ENCODE data around the gene IPO4. TPM values are rescaled to one million over a fixed set of nuclear protein-coding genes. Genes with fewer than 3 reads are reported as not detected.

IPO4 gene
- total RNA-seq, 1 donor from 2014 or later = 10.5 TPM

Small RNA genes within 50 kb of the gene (microRNA-seq; reads per million reads assigned to microRNA genes)
- not detected for gene MIR7703

Other genes starting within 250 kb of the IPO4 start
- gene DHRS4, start 235.0 kb downstream of the IPO4 start, total RNA-seq = 29.7 TPM
- gene DHRS4L2, start 199.9 kb downstream of the IPO4 start, total RNA-seq = 16.3 TPM
- gene CARMIL3, start 136.8 kb downstream of the IPO4 start, total RNA-seq = 0.08 TPM
- not detected for gene CPNE6, start 117.3 kb downstream of the IPO4 start, total RNA-seq
- gene PCK2, start 94.5 kb downstream of the IPO4 start, total RNA-seq = 4.3 TPM
- gene DCAF11, start 74.0 kb downstream of the IPO4 start, total RNA-seq = 84.7 TPM
- 1.8 TPM for gene NRL, start 73.9 kb downstream of the IPO4 start, total RNA-seq
- gene FITM1, start 58.2 kb downstream of the IPO4 start, total RNA-seq = 129 TPM
- gene PSME1, start 52.6 kb downstream of the IPO4 start, total RNA-seq = 140 TPM
- 14.6 TPM for gene EMC9, start 47.2 kb downstream of the IPO4 start, total RNA-seq
- 109 TPM for gene PSME2, start 42.2 kb downstream of the IPO4 start, total RNA-seq
- gene RNF31, start 41.3 kb downstream of the IPO4 start, total RNA-seq = 33.4 TPM
- gene IRF9, start 27.6 kb downstream of the IPO4 start, total RNA-seq = 30.5 TPM
- 2.4 TPM for gene REC8, start 16.7 kb downstream of the IPO4 start, total RNA-seq
- 23.2 TPM for gene TM9SF1, start 6.6 kb upstream of the IPO4 start, total RNA-seq
- 0.43 TPM for gene TSSK4, start 16.9 kb upstream of the IPO4 start, total RNA-seq
- gene CHMP4A, start 24.7 kb upstream of the IPO4 start, total RNA-seq = 28.5 TPM
- 17.0 TPM for gene MDP1, start 27.2 kb upstream of the IPO4 start, total RNA-seq
- gene NEDD8, start 43.6 kb upstream of the IPO4 start, total RNA-seq = 218 TPM
- 29.1 TPM for gene GMPR2, start 44.1 kb upstream of the IPO4 start, total RNA-seq
- 33.0 TPM for gene TINF2, start 53.8 kb upstream of the IPO4 start, total RNA-seq
- 1.1 TPM for gene TGM1, start 74.4 kb upstream of the IPO4 start, total RNA-seq
- gene RABGGTA, start 82.8 kb upstream of the IPO4 start, total RNA-seq = 21.5 TPM
- 8.3 TPM for gene DHRS1, start 111.0 kb upstream of the IPO4 start, total RNA-seq
- gene NOP9, start 111.0 kb upstream of the IPO4 start, total RNA-seq = 23.0 TPM
- gene CIDEB, start 119.2 kb upstream of the IPO4 start, total RNA-seq = 4.3 TPM
- 0.57 TPM for gene LTB4R2, start 121.3 kb upstream of the IPO4 start, total RNA-seq
- gene LTB4R, start 122.7 kb upstream of the IPO4 start, total RNA-seq = 2.1 TPM
- 27.3 TPM for gene ADCY4, start 146.3 kb upstream of the IPO4 start, total RNA-seq
- gene RIPK3, start 151.2 kb upstream of the IPO4 start, total RNA-seq = 4.2 TPM
- gene NFATC4, start 179.4 kb upstream of the IPO4 start, total RNA-seq = 28.4 TPM
- 9.5 TPM for gene NYNRIN, start 210.2 kb upstream of the IPO4 start, total RNA-seq
- 1.1 TPM for gene CBLN3, start 240.9 kb upstream of the IPO4 start, total RNA-seq
- gene KHNYN, start 241.1 kb upstream of the IPO4 start, total RNA-seq = 23.3 TPM